Retinal pigment epithelial cell (primary cell): ENCODE measurements around the gene ABR.
"Not testable (repeated sequence)": the region's sequence is repeated elsewhere in the genome, so short reads cannot be mapped to it uniquely, and the experiment has no call there.

Experiments used
- DNase-seq: peaks from one replicate; pipeline ENCODE4 v3.0.0-alpha.2; 2010; ENCODE audit warnings: low read depth
- H3K4me3 ChIP-seq: 2 replicates; pipeline ENCODE4 v1.5.1; 2011; ENCODE audit warnings: mild to moderate bottlenecking, low read length, control low read depth, moderate library complexity
- CTCF ChIP-seq: conservative IDR thresholded peaks from 2 replicates; pipeline ENCODE4 v1.5.1; 2011; ENCODE audit warnings: low read depth, low read length, control low read depth, inconsistent platforms

ABR gene

DNA sequence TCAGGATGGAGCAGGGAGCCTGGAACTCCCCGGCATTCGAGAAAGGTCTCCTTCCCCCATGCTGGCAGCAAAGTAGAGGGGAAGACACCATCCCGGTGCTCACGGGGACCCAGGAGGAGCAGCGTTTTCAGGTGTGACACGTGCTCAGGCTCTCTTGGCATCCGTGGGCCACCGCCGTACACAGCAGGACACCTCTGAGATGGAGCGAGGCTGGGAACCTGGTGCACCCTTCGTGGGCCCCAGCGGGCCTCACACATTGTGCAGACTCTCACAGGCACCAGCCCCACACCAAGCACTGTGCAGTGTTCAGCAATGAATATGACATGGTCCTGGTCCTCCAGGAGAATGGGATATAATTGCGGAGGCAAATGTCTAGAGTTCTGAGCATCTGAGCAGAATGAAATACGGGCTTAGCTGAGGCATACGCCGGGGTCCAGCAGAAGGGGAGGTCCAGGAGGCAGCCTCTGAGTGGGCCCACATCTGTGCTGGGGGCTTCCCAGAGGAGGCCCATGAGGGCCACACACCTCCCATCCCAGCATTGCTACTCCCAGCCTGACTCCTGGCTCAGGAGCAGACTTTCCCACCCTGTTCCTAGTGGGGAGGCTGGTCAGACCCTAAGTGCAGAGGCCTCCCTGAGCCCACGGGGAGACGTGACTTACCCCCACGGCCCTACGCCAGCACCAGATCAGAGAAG, 72.6 kb downstream of the ABR start:
- no peak for TF ChIP-seq CTCF
- peak overlapping the region; percentile 62 for H3K4me3 ChIP-seq
- DNase-seq = no peak

- no peak for DNase-seq
- no peak for TF ChIP-seq CTCF
These were observed 75.6 kb downstream of the ABR start for GRCh38 chr17:1104222-1104621.

GRCh38 chr17:1100382-1100781, 79.4 kb downstream of the ABR start:
- TF ChIP-seq CTCF = no peak

More at GRCh38 chr17:1104222-1104621, 75.6 kb downstream of the ABR start:
- H3K4me3 ChIP-seq = no peak overlapping the region

DNA sequence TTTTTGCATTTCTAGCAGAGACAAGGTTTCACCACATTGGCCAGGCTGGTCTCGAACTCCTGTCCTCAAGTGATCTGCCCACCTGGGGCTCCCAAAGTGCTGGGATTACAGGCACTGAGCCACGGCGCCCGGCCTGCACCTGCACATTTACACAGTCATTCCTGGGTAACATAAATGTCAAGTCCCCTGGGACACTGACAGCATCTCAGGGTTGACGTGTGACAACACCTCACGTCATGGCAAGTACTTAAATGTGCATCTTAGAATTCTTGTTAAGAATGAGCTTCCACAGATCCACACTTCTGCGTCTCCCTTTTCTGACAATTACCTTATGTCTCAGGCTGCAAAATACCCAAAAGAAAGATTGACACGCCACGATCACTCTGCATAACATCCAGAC, 80.5 kb downstream of the ABR start:
- TF ChIP-seq CTCF = no peak
- no peak for DNase-seq
- H3K4me3 ChIP-seq = no peak overlapping the region

More at GRCh38 chr17:1100382-1100781, 79.4 kb downstream of the ABR start:
- H3K4me3 ChIP-seq = no peak overlapping the region
- DNase-seq = no peak

- DNase-seq, H3K4me3 ChIP-seq: not testable (repeated sequence)
These were observed 81.6 kb downstream of the ABR start for GRCh38 chr17:1097972-1098744.

DNA sequence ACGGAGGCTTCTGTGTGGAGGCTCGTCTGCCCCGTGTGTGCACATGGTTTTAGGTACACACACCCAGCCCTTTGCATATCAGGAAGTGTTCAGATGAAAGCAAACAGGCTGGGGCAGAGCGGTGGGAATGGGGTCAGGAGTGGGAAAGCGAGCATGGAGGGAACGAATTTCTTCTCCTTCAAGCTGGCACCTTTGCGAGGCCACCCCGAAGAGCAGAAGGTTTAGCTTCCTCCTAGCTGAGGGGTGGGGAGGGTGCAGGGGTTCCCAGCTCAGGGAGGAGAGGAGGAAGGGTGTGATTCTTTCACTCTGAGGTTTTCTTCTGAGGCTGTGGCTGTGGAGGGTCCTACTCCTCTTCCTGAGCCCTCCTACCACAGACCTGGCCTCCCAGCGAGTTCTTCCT, 83.6 kb downstream of the ABR start:
- H3K4me3 ChIP-seq = no peak overlapping the region
- DNase-seq = no peak
- no peak for TF ChIP-seq CTCF

- DNase-seq = no peak
- no peak overlapping the region for H3K4me3 ChIP-seq
- TF ChIP-seq CTCF = no peak
These were observed 84.0 kb downstream of the ABR start for GRCh38 chr17:1095853-1096173.
